A673 (cell line): ENCODE data around the gene SHISA9.

ENCODE experiments used
- CTCF ChIP-seq: fragments of 300-800, 200-600 bp; sonication (generic); conservative IDR thresholded peaks from 2 replicates; pipeline ENCODE4 v1.5.1; 2017; ENCODE audit warnings: low read depth, mild to moderate bottlenecking, antibody characterized with exemption, low read length, moderate library complexity, mixed read lengths
- EZH2 ChIP-seq: fragments of 200-600 bp; sonication (generic); IDR thresholded peaks from 2 replicates; pipeline ENCODE4 v1.6.1; 2017; ENCODE audit warnings: borderline replicate concordance, low read depth, mild to moderate bottlenecking, mixed read lengths, antibody characterized with exemption, low read length; ENCODE audit not compliant: poor library complexity, severe bottlenecking

GRCh38 chr16:12917653-12918052, 16.3 kb downstream of the SHISA9 start:
- no peak for TF ChIP-seq CTCF
- TF ChIP-seq EZH2, result no peak
